ENCODE data around the gene TNFSF18.

DNA sequence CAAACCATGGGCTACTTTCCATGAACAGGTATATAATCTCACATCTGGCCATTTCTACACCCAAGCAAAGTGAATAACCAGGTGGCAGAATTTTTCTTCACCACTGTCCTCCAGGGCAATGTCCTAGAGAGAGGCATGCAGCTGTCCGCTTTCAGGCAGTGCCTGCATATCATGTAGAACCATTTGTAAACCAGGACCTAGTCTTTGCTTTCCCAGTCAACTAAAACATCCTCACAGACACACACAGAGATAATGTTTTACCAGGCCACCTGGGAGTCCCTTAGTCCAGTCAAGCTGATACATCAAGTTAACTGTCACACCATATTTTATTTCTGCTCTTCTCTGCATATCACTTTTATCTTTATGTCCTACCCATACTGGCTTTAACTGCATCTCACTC, 26.2 kb downstream of the TNFSF18 start:
- no peak for TF ChIP-seq POLR2AphosphoS5 (IDR thresholded peaks at IDR 0.05; ENCODE audit: low read depth, low read length)
- no peak for TF ChIP-seq TAF1 (IDR thresholded peaks at IDR 0.05; ENCODE audit: borderline replicate concordance, insufficient read depth, low read length)
- TF ChIP-seq, protein P1, sequence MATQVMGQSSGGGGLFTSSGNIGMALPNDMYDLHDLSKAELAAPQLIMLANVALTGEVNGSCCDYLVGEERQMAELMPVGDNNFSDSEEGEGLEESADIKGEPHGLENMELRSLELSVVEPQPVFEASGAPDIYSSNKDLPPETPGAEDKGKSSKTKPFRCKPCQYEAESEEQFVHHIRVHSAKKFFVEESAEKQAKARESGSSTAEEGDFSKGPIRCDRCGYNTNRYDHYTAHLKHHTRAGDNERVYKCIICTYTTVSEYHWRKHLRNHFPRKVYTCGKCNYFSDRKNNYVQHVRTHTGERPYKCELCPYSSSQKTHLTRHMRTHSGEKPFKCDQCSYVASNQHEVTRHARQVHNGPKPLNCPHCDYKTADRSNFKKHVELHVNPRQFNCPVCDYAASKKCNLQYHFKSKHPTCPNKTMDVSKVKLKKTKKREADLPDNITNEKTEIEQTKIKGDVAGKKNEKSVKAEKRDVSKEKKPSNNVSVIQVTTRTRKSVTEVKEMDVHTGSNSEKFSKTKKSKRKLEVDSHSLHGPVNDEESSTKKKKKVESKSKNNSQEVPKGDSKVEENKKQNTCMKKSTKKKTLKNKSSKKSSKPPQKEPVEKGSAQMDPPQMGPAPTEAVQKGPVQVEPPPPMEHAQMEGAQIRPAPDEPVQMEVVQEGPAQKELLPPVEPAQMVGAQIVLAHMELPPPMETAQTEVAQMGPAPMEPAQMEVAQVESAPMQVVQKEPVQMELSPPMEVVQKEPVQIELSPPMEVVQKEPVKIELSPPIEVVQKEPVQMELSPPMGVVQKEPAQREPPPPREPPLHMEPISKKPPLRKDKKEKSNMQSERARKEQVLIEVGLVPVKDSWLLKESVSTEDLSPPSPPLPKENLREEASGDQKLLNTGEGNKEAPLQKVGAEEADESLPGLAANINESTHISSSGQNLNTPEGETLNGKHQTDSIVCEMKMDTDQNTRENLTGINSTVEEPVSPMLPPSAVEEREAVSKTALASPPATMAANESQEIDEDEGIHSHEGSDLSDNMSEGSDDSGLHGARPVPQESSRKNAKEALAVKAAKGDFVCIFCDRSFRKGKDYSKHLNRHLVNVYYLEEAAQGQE (IDR thresholded peaks at IDR 0.05; ENCODE audit: insufficient read depth in 1 of 2, low read depth in 2 of 2, low read length in 2 of 2), result no peak
- no peak for TF ChIP-seq SIN3A (IDR thresholded peaks at IDR 0.05; ENCODE audit: borderline replicate concordance, insufficient read depth, low read length)
